ENCODE data around the gene TMEM256.

GRCh38 chr17:7435676-7436555 lies 32.0 kb upstream of the TMEM256 start:
- TF ChIP-seq CTCF (IDR thresholded peaks at IDR 0.05; ENCODE audit: insufficient read depth, low read length) (no peak), POLR2AphosphoS5 (IDR thresholded peaks at IDR 0.05; ENCODE audit: low read depth) (no peak; the same call in 1 of the 2 replicates), REST (IDR thresholded peaks at IDR 0.05; ENCODE audit: insufficient replicate concordance, low read depth) (peak; percentile 16), GABPA (IDR thresholded peaks at IDR 0.05; ENCODE audit: low read depth) (no peak)
